Measurements from ENCODE around the gene BIN2.
A peak's percentile ranks its signal among the peaks of the same experiment; 100 is the strongest.
"Not testable (repeated sequence)": the region's sequence is repeated elsewhere in the genome, so short reads cannot be mapped to it uniquely, and the experiment has no call there.

BIN2 gene

DNA sequence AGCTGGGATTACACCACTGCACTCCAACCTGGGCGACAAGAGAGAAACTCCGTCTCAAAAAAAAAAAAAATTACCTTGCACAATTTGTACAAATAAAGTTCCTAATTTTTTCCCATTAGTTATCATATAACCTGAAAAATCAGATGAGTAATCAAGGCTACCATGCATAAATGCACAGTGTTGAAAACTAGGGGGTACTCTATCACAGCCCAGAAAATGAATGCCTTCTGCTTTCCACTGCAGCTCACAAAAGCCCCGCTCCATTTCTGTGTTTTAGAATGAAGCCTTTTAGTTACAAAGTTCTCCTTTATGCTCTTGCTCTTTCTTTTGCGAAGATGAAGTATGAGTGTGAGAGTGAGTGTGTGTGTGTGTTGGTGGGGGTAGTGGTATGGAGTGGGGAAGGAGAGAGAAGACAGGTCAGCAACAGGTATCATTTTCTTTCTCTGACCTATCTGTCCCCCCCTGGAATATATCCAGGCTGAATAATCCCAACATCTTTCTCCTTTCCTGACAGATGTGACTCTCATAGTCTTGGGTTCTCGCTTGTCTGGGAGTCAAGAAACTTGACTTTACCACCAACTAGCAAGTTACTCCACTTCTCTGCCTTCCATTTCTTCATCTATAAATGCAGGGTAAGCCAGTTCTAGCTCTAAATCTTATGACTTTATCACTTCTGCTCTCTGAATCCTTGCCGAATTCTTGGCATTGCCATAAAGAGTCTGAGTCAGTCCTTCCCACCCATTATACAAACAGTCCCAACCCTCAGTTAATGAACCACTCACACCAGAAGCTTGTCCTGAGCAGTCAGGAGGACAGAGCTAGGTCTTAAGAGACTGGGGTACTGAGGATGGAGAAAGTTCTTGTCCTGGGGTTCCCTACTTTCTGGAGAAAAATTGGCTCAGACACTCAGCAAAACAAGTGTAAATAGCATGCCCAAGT is 16.1 kb downstream of the BIN2 start:
- DNase-seq = no peak

DNA sequence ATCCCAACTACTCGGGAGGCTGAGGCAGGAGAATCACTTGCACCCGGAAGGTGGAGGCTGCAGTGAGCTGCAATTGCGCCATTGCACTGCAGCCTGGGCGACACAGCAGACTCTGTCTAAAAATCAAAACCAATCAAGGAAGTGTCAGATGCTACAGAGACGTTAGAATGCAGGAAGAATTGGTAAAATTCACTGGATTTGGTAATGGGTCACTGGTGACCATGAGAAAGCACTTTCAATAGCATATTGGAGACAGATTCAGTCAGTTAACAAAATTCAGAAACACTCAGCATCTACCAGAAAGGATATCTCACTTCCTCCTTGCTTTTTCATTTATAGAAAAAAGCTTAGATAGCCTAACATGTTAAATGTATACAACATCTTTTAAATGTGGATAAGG is 17.5 kb downstream of the BIN2 start:
- no peak for DNase-seq

DNA sequence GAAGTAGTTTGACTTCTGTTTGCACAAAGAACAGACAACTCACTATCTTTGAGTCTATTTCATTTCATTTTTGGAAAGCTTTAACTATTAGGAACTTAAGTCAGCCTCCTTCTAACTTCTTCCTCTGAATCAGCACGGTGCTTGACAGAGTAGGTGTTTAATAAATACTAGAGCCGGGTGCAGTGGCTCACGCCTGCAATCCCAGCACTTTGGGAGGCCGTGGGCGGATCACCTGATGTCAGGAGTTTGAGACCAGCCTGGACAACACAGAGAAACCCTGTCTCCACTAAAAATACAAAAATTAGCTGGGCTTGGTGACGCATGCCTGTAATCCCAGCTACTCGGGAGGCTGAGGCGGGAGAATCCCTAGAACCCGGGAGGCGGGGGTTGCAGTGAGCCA is 23.2 kb downstream of the BIN2 start:
- DNase-seq = not testable (repeated sequence)

DNA sequence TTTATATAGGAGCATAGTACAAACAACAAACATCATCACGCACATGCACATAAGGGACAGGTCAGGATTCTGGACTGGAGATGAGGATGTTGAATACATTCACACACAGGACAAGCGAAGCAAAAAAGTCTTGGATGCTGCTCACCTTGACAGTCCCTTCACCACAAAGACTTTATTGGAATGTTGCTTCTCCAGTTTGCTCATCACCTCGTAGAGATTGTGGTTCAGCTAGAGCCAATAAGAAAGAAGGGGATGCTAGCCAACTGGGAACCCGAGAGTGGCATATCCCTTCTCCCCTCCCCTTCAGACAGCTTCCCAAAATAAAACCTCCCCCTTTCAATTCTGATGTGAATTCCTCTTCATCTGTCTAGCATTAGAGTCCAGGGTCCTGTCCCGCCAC is 28.3 kb downstream of the BIN2 start:
- DNase-seq = no peak

DNA sequence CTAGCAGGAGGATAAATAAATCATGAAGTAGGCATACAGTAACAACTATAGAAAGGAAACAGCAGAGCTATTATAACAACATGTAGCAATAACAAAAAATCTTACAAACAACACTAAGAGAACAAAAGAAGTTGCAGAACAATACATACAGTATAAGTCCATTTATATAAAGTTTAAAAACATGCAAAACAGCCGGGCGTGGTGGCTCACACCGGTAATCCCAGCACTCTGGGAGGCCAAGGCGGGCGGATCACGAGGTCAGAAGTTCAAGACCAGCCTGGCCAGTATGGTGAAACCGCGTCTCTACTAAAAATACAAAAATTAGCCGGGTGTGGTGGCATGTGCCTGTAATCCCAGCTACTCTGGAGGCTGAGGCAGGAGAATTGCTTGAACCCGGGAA is 29.9 kb downstream of the BIN2 start:
- DNase-seq = not testable (repeated sequence)

DNA sequence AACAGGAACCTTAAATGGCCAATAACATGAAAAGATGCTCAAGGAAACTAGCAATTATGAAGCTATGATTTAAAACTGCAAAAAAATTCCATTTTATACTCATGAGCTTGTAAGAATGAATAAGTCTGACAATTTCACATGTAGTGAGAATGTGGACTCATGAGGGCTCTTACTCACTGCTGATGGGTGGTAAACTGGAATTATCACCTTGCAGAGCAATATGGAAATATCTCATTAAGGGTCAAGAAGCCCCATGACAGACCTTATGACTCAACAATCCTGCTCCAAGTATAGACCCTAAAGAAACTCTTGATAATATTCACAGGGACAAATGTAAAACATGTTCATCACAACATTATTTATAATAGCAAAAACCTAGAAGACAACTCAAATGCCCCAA is 30.3 kb downstream of the BIN2 start:
- no peak for DNase-seq

DNA sequence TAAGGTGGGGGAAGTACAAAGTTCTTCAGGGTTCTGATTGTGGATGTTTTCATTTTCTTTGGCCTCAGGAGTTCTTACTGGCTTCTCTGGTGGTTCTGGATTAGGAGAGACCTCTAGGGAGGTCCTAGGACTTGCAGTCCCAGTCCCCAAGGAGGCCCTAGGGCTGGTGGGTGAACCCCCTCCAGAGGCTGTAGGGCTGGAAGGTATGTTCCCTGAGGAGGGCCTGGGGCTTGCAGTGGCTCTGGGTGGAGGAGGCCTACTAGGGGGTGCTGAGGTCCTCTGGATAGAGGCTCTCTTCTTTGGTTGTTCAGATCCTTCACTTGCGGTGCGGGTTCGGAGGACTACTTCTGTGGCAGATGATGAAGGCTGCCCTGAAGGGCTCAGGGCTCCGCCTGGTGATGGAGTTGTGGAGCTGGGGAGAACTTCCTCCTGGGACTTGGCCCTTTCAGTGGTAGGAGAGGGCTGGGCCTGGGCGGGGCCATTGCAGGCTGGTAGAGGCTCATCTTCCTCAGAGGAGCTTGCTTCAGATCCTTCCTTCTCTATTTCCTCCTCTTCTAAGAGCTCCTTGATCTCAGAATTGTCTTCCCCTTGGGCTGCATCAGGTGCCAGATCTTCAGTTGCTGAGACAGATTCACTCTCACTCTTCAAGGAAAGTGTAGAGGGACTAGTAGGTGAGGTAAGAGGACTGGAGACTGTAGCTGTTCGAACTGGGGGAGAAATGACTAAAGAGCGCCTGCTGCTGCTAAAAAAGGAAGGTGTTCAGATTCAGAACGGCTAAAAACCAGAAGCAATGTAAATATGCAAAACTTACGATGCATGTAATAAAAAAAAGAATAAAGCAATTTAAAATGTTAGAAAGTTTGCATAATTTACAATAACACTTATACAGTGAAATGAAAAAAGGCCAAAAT is 32.1 kb downstream of the BIN2 start:
- not testable (repeated sequence) for DNase-seq

DNA sequence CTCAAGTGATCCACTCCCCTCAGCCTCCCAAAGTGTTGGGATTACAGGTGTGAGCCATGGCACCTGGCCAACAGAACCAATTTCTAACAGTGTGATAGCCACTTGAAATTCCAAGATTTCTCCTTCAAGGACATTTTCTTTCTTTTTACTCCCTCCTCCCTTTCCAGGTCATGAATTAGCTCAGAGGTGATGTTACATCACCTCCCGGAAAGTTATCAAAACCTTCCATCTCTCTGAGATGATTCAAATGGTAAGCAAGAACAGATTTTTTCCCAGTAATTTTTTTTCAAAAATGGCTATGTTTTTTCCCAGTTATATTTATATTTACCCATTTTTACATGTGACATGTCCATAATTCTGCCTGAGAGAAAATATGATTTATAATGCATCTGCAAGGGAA is 38.1 kb downstream of the BIN2 start:
- DNase-seq = no peak

DNA sequence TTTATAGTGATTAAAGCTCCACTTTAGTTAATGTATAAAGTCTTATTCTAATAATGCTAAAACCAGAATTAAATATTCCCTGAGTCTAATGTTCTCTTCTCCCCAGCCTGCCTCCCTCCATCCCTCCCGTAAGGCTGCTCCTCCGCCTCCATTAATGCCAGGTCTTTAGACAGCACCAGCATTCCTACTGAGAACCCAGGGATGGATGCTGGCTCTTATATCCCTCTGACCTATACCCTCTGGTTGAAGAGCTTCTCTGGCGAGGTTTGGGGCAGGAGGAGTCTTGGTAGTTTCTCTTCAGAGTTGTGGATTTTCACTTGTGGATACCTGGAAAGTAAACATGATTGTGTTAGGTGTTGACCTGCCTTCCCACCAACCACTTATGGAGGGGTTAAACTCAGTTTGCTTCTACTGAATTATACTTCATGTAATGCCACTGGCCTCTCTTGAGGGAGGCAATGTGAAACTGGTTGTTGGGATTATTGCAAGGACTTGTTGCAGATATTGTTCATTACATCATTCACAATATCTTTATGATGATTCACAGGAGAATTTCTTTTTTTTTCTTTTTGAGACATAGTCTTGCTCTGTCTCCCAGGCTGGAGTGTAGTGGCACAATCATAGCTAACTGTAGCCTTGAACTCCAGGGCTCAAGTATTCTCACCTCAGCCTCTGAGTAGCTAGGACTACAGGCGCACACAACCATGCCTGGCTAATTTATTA is 42.6 kb downstream of the BIN2 start:
- DNase-seq = no peak

DNA sequence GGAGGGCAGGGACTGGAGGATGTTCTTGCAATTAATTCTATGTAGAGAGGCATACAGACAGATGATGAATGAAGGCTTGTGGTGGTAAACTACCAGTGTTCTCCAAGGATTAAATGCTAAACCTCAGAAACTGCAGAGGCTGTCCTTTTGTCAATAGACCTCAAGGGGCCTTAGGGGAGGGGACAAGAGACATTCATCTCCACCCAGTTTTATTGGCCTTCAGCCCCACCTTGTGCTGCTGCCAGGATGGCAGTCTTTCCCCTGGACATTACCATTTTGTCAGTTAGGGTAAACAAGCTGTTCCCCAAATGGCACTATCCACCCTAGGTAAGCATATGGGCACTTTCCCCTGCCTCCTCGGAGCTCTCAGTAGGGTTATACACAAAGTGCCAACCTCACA is 48.9 kb downstream of the BIN2 start:
- no peak for DNase-seq

DNA sequence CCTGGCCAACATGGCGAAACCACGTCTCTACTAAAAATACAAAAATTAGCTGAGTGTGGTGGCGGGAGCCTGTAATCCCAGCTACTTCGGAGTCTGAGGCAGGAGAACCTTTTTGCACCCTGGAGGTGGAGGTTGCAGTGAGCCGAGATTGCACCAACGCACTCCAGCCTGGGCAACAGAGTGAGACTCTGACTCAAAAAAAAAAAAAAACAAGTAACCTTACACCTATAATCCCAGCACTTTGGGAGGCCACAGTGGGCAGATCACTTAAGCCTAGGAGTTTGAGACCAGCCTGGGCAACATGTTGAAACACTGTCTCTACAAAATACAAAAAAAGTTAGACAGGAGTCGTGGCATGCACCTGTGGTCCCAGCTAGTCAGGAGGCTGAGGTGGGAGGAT is 51.2 kb downstream of the BIN2 start:
- DNase-seq = not testable (repeated sequence)

DNA sequence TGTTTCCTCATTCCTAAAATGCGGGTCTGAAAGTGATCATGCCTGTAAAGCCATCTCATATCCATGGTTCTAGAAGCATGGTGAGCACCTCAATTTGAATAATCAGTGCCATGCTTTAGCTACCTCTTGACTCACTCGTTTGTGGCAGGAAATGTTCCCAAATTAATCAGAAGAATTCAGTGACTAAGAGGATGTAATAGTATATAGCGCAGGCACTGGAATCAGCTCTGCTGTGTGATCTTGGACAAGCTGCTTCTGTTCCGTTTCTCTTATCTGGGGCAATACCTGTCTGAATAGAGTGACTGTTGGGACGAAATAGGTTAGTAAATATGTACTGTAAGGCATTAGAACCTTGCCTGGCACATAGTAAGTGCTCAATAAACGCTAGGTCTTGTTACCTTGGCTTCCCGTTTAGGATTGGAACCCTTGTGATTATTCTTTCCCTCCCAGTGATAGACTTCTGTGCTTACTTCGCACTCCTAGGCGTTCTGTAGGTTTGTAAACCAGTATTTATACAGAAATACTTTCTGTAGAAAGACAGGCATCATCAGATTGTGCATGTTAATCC is 52.9 kb downstream of the BIN2 start:
- no peak for DNase-seq

DNA sequence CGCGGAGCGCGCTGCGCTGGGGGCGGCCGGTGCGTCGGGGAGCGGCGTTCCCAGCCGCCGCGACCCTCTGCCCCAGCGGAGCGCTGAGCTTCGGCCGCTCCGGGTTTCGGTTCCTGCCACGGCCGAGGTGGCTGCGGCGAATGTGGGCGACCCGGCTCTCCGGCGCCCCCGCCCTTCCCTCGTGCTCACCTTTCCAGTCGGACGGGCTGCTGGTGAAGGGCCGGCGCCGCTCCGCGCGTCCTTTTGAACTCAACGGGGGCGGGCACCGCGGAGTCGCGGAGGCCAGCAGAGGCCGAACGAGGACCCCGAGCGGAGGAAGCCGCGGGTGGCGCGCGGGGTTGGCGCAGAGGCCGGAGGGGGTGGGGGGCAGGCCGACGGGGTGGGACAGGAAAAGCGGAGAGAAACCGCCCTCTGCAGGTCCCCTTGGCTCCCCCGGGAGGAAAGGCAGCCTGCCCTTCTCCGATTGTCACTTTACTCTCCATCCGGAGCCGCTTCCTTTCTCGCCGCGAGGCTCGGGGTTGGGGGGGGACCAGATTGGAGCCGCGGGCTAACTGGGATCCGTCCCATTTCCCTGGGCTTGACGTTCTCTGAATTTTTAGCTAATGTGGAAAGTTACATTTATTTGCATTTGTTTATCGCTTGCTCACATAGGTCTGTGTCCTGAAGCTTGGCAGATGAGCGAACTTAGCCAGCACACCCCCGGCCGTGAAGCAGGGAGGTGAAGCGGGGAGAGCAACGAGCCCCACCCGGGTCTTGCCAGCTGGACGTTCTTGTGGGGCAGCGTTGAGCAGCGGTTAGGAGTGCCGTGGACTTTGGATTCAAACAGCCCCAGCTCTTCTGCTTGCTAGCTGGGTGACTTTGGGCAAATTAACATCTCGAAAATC is 53.7 kb downstream of the BIN2 start, which contains the start of gene SMAGP:
Gene SMAGP, minus strand, starts transcription at position 349 of the 884 bp plus-strand sequence. CDS start 1,137 bp downstream, outside the sequence.
- peak; percentile 36 for DNase-seq

DNA sequence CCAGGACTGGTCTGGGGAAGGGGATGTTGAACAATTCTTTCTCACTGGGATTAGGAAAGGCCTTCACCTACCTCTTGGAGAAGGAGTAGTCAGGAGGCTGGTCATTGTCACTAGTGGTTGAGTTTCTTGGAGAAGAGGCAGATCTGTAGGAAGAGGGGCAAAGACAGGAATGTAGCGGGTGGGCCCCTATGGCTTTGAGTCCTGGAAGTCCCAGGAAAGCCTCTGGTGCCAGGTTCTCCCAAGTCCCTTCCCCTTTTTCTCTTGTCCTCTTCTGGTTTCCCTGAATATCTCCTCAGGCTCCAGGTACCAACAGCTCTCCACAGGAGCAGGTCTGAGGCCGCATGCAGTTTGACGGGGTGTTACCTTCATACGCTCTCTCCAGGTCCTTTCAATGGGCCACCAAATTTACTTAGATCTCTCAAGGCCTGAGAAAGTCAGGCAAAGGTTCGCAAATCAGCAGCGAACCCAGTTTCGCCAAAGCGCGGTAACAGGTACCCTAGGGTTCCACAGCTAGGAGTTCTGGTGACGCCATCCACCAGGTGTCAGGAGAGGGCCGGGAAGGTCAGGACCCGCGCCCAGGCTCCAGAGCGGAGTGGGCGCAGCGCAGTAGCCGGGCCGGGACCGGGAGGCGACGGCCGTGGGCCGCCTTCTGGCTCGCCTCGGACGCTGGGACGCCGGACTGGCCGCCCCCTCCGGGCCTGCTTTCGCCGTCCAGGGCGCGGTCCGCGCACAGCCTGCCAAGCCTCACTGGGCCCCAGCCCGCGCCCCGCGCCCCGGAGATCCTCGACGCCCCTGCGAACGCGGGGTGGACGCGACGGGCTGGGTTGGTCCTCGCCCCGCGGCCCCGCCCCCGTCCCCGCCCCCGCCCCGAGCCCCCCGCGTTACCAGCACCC is 54.6 kb downstream of the BIN2 start:
- peak; percentile 63 for DNase-seq

DNA sequence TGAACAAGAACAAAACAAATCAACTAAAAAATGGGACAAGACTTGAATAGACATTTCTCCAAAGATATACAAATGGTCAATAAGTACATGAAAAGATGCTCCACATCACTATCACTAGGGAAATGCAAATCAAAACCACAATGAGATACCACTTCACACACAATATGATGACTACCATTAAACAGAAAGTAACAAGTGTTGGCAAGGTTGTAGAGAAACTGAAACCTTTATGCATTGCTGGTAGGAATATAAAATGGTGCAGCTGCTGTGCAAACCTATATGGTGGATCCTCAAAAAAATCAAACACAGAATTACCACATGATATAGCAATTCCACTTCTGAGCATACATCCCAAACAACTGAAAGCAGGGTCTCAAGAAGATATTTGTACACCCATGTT is 59.0 kb downstream of the BIN2 start:
- no peak for DNase-seq

DNA sequence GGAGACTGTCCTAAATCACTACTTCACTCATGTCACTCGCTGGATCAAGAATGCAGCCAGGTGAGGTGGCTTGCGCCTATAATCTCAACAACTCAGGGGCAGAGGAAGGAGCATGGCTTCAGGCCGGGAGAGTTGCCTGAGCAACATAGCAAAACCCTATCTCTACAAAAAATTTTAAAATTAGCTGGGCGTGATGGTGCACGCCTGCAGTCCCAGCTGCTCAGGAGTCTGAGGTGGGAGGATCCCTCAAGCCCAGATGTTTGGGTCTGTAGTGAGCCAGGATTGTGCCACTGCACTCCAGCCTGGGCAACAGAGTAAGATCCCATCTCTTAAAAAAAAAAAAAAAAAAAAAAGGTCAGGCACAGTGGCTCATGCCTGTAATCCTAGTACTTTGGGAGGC is 59.7 kb downstream of the BIN2 start:
- no peak for DNase-seq

DNA sequence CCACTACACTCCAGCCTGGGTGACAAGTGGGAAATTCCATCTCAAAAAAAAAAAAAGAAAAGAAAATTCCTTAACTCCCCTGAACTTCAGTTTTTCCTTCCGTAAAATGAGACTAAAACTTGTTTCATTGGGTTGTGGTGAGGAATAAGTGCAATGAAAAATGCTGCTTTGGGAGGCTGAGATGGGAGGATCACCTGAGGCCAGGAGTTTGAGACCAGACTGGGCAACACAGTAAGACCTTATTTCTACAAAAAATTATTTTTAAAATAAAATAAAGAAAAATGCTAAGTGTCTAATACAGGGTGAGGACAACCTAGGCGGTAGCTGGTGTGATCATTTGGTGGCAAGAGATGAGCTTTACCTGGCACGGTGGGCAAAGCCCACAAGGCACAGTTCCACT is 60.6 kb downstream of the BIN2 start:
- no peak for DNase-seq

DNA sequence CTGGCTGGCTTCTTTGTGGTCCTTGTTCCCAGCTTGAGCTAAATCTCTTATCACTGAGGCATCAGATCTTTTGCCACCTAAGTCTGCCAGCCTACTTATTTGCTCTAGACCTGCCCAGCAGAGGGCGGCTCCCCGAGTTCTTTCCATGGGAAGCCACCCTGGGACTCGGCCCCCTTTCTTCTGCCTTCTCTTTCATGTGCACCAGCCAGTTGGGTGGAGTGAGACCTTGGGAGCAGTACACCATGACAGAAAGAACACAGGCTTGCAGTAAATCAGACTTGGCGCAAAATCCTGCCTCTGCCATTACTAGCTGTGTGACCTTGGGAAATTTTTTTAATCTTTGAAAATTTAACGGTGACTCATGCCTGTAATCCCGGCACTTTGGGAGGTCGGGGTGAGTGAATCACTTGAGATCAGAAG is 61.2 kb downstream of the BIN2 start:
- DNase-seq = no peak

DNA sequence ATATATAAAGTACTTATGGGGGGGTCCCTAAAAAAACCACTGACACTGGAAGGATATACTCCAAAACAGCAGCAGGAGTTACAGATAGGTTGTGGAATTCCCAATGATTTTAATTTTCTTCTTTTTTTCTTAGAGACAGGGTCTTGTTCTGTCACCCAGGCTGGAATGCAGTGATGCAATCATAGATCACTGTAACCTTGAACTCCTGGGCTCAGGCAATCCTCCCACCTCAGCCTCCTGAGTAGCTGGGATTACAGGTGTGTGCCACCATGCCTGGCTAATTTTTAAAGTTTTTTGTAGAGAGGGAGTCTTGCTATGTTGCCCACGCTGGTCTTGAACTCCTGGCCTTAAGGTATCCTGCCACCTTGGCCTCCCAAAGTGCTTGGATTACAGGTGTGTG is 64.4 kb downstream of the BIN2 start:
- not testable (repeated sequence) for DNase-seq

DNA sequence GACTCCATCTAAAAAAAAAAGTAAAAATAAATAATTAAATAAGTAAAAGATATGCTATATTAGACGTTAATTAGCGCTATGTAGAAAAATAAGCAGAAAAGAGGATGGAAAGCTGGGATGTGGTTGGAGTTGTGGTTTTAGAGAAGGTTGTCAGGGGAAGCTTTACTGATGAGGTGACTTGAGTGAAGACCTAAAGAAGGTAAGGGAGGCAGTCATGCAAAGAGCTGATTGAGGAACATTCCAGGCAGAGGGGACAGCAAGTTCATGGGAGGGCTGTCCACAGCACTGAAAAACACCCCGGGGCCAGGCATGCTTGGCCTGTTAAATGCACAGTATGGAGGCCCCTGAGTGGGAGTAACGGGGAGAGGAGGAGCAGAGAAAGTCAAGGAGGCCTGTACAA is 69.4 kb downstream of the BIN2 start:
- no peak for DNase-seq
